ENCODE results near the gene ATP8B4.

Gene ATP8B4

GRCh38 chr15:49923671-49924070 lies 195.4 kb downstream of the ATP8B4 start:
- DNase-seq, result no peak

GRCh38 chr15:49919034-49919433 lies 200.0 kb downstream of the ATP8B4 start:
- no peak for DNase-seq

GRCh38 chr15:49918121-49918520 lies 200.9 kb downstream of the ATP8B4 start:
- DNase-seq, result no peak

GRCh38 chr15:49916998-49917397 lies 202.0 kb downstream of the ATP8B4 start:
- DNase-seq, result no peak

GRCh38 chr15:49915822-49916221 lies 203.2 kb downstream of the ATP8B4 start:
- no peak for DNase-seq

GRCh38 chr15:49908933-49909295 lies 210.1 kb downstream of the ATP8B4 start:
- no peak for DNase-seq

GRCh38 chr15:49908236-49908932 lies 210.6 kb downstream of the ATP8B4 start:
- DNase-seq, result no peak

- no peak for DNase-seq
These were observed 212.1 kb downstream of the ATP8B4 start for GRCh38 chr15:49906966-49907365.

- no peak for DNase-seq
These were observed 213.8 kb downstream of the ATP8B4 start for GRCh38 chr15:49905221-49905620.

GRCh38 chr15:49904296-49904695 lies 214.7 kb downstream of the ATP8B4 start:
- no peak for DNase-seq

GRCh38 chr15:49902685-49903501 lies 216.1 kb downstream of the ATP8B4 start:
- DNase-seq, result no peak

GRCh38 chr15:49901996-49902684 lies 216.9 kb downstream of the ATP8B4 start:
- DNase-seq, result no peak

- no peak for DNase-seq
These were observed 217.7 kb downstream of the ATP8B4 start for GRCh38 chr15:49901321-49901720.

- no peak for DNase-seq
These were observed 218.2 kb downstream of the ATP8B4 start for GRCh38 chr15:49900903-49901235.

GRCh38 chr15:49900006-49900902 lies 218.8 kb downstream of the ATP8B4 start:
- DNase-seq, result no peak

GRCh38 chr15:49898575-49899283 lies 220.3 kb downstream of the ATP8B4 start:
- DNase-seq, result no peak

GRCh38 chr15:49898097-49898496 lies 220.9 kb downstream of the ATP8B4 start:
- DNase-seq, result no peak

GRCh38 chr15:49895347-49896223 lies 223.4 kb downstream of the ATP8B4 start:
- DNase-seq, result no peak

GRCh38 chr15:49890689-49891088 lies 228.3 kb downstream of the ATP8B4 start:
- no peak for DNase-seq

- no peak for DNase-seq
These were observed 229.5 kb downstream of the ATP8B4 start for GRCh38 chr15:49889536-49889935.

- no peak for DNase-seq
These were observed 230.3 kb downstream of the ATP8B4 start for GRCh38 chr15:49888734-49889133.
